Measurements from ENCODE around the gene CPSF6.
"Not testable (repeated sequence)": the region's sequence is repeated elsewhere in the genome, so short reads cannot be mapped to it uniquely, and the experiment has no call there.

The CPSF6 gene

GRCh38 chr12:69239352-69239921 is at the start of gene CPSF6:
Gene CPSF6 (plus strand): TSS chr12:69239569. CDS start chr12:69239647, 78 bp downstream.
- in situ Hi-C loops (cut with HindIII; ENCODE audit: low pct_ligation_motif_present, low pct_unique_long_range_greater_than_20kb, low sequenced_read_pairs), result no loop called here

GRCh38 chr12:69196302-69197288 is 42.8 kb upstream of the CPSF6 start:
- in situ Hi-C loops (cut with HindIII; ENCODE audit: low pct_ligation_motif_present, low pct_unique_long_range_greater_than_20kb, low sequenced_read_pairs), result no loop called here
- DNase-seq, result peak; percentile 19

More at GRCh38 chr12:69239352-69239921, at the start of gene CPSF6:
- DNase-seq, result peak; percentile 98

- DNase-seq; in situ Hi-C loops (cut with HindIII; ENCODE audit: low pct_ligation_motif_present, low pct_unique_long_range_greater_than_20kb, low sequenced_read_pairs): not testable (repeated sequence)
Observed at GRCh38 chr12:69199976-69200375, 39.4 kb upstream of the CPSF6 start.

GRCh38 chr12:69204191-69204590 is 35.2 kb upstream of the CPSF6 start:
- no peak for DNase-seq
- in situ Hi-C loops (cut with HindIII; ENCODE audit: low pct_ligation_motif_present, low pct_unique_long_range_greater_than_20kb, low sequenced_read_pairs), result no loop called here

- DNase-seq, result no peak
- in situ Hi-C loops (cut with HindIII; ENCODE audit: low pct_ligation_motif_present, low pct_unique_long_range_greater_than_20kb, low sequenced_read_pairs), result no loop called here
Observed at GRCh38 chr12:69210661-69211060, 28.7 kb upstream of the CPSF6 start.

GRCh38 chr12:69211160-69211559 is 28.2 kb upstream of the CPSF6 start:
- no peak for DNase-seq
- in situ Hi-C loops (cut with HindIII; ENCODE audit: low pct_ligation_motif_present, low pct_unique_long_range_greater_than_20kb, low sequenced_read_pairs), result no loop called here

GRCh38 chr12:69214169-69214568 is 25.2 kb upstream of the CPSF6 start:
- DNase-seq, result no peak
- in situ Hi-C loops (cut with HindIII; ENCODE audit: low pct_ligation_motif_present, low pct_unique_long_range_greater_than_20kb, low sequenced_read_pairs), result no loop called here

- in situ Hi-C loops (cut with HindIII; ENCODE audit: low pct_ligation_motif_present, low pct_unique_long_range_greater_than_20kb, low sequenced_read_pairs), result no loop called here
- peak; percentile 31 for DNase-seq
Observed at GRCh38 chr12:69225251-69225910, 14.0 kb upstream of the CPSF6 start.

GRCh38 chr12:69231479-69231878 is 7.9 kb upstream of the CPSF6 start:
- DNase-seq, result no peak
- in situ Hi-C loops (cut with HindIII; ENCODE audit: low pct_ligation_motif_present, low pct_unique_long_range_greater_than_20kb, low sequenced_read_pairs), result no loop called here

GRCh38 chr12:69238589-69239351 is 599 bp upstream of the CPSF6 start:
- in situ Hi-C loops (cut with HindIII; ENCODE audit: low pct_ligation_motif_present, low pct_unique_long_range_greater_than_20kb, low sequenced_read_pairs), result no loop called here
- no peak for DNase-seq

GRCh38 chr12:69239922-69240630 is 707 bp downstream of the CPSF6 start:
- DNase-seq, result peak; percentile 59
- in situ Hi-C loops (cut with HindIII; ENCODE audit: low pct_ligation_motif_present, low pct_unique_long_range_greater_than_20kb, low sequenced_read_pairs), result no loop called here

- in situ Hi-C loops (cut with HindIII; ENCODE audit: low pct_ligation_motif_present, low pct_unique_long_range_greater_than_20kb, low sequenced_read_pairs), result no loop called here
- peak; percentile 40 for DNase-seq
Observed at GRCh38 chr12:69240631-69240995, 1.2 kb downstream of the CPSF6 start.

GRCh38 chr12:69241438-69242092 is 2.2 kb downstream of the CPSF6 start:
- in situ Hi-C loops (cut with HindIII; ENCODE audit: low pct_ligation_motif_present, low pct_unique_long_range_greater_than_20kb, low sequenced_read_pairs), result no loop called here

GRCh38 chr12:69243099-69244084 is 4.0 kb downstream of the CPSF6 start:
- DNase-seq, result no peak
- in situ Hi-C loops (cut with HindIII; ENCODE audit: low pct_ligation_motif_present, low pct_unique_long_range_greater_than_20kb, low sequenced_read_pairs), result no loop called here

More at GRCh38 chr12:69241438-69242092, 2.2 kb downstream of the CPSF6 start:
- no peak for DNase-seq

GRCh38 chr12:69247268-69248018 is 8.1 kb downstream of the CPSF6 start:
- in situ Hi-C loops (cut with HindIII; ENCODE audit: low pct_ligation_motif_present, low pct_unique_long_range_greater_than_20kb, low sequenced_read_pairs), result no loop called here

GRCh38 chr12:69252033-69252432 is 12.7 kb downstream of the CPSF6 start:
- DNase-seq, result no peak
- in situ Hi-C loops (cut with HindIII; ENCODE audit: low pct_ligation_motif_present, low pct_unique_long_range_greater_than_20kb, low sequenced_read_pairs), result no loop called here

More at GRCh38 chr12:69247268-69248018, 8.1 kb downstream of the CPSF6 start:
- DNase-seq, result no peak
